H1 (cell line): ENCODE data around the gene RHBG. TPM values are rescaled to one million over a fixed set of nuclear protein-coding genes. Genes with fewer than 3 reads are reported as not detected.
A peak's percentile ranks its signal among the peaks of the same experiment; 100 is the strongest.

Experiments used
- CTCF ChIA-PET: fragments of 300-600 bp; sonication (Branson Sonifier 250); formaldehyde crosslinking; loops from one replicate; lab custom pipeline; 2021; ENCODE audit not compliant: partially characterized antibody; lab: Charles Lee
- POLR2A ChIA-PET: fragments of 300-600 bp; sonication (Branson Sonifier 250); formaldehyde crosslinking; loops from one replicate; lab custom pipeline; 2021; ENCODE audit warnings: inconsistent platforms; ENCODE audit not compliant: partially characterized antibody; lab: Charles Lee
- DNase-seq, 2 experiments: peaks; one replicate each; pipeline versions ENCODE4 v3.0.0 to v3.0.0-alpha.2; 2010 to 2022; ENCODE audit warnings: low spot score in 2 of 2, low read depth in 1 of 2, mixed read lengths in 1 of 2
- FAIRE-seq: peaks from 2 replicates; lab custom pipeline; 2011; peaks lifted over from hg19 to GRCh38; lab: Jason Lieb, UNC
- H2AFZ ChIP-seq: 2 replicates; pipeline ENCODE4 v1.8.1; 2012; ENCODE audit warnings: low read length, inconsistent platforms
- H2AK5ac ChIP-seq: 2 replicates; pipeline ENCODE4 v1.6.1; 2013; ENCODE audit warnings: low read depth, low read length
- H2BK120ac ChIP-seq: replicated peaks from 2 replicates; pipeline ENCODE3; 2013; ENCODE audit warnings: low read depth, low read length, inconsistent platforms
- H2BK12ac ChIP-seq: 2 replicates; pipeline ENCODE4 v1.6.1; 2013; ENCODE audit warnings: low read depth, low read length
- H2BK15ac ChIP-seq: 2 replicates; pipeline ENCODE4 v1.6.1; 2013; ENCODE audit warnings: low read length
- H2BK20ac ChIP-seq: 2 replicates; pipeline ENCODE4 v1.6.1; 2013; ENCODE audit warnings: low read length
- H2BK5ac ChIP-seq: 2 replicates; pipeline ENCODE4 v1.6.1; 2013; ENCODE audit warnings: low read depth, low read length
- H3K14ac ChIP-seq: 2 replicates; pipeline ENCODE4 v1.6.1; 2013; ENCODE audit warnings: inconsistent platforms; ENCODE audit not compliant: insufficient read length
- H3K18ac ChIP-seq: 2 replicates; pipeline ENCODE4 v1.6.1; 2013; ENCODE audit warnings: low read length; ENCODE audit errors: extremely low read depth
- H3K23ac ChIP-seq: 2 replicates; pipeline ENCODE4 v1.6.1; 2013; ENCODE audit warnings: inconsistent platforms; ENCODE audit not compliant: insufficient read length
- H3K23me2 ChIP-seq: 2 replicates; pipeline ENCODE4 v1.6.1; 2013; ENCODE audit warnings: low read depth, low read length
- H3K27ac ChIP-seq: 2 replicates; pipeline ENCODE4 v1.6.1; 2011; ENCODE audit warnings: low read depth, low read length, inconsistent platforms
- H3K27me3 ChIP-seq, 4 experiments: replicated peaks in 1 of 4; 1 replicate in 1 of 4; 2 replicates in 3 of 4; pipeline versions ENCODE4 v1.6.1 to v1.8.1; 2011 to 2013; ENCODE audit warnings: low read length in 3 of 4, mild to moderate bottlenecking in 3 of 4, inconsistent platforms in 2 of 4, mixed read lengths in 2 of 4, moderate library complexity in 1 of 4; ENCODE audit not compliant: control insufficient read depth in 3 of 4, insufficient read depth in 3 of 4; ENCODE audit errors: extremely low read depth in 1 of 4
- H3K36me3 ChIP-seq, 4 experiments: 2 replicates each; pipeline versions ENCODE4 v1.6.1 to v1.8.1; 2011 to 2013; ENCODE audit warnings: mild to moderate bottlenecking in 4 of 4, low read length in 3 of 4, moderate library complexity in 2 of 4, control low read depth in 1 of 4, inconsistent platforms in 1 of 4; ENCODE audit not compliant: insufficient read depth in 4 of 4, control insufficient read depth in 2 of 4
- H3K4ac ChIP-seq: replicated peaks from 2 replicates; pipeline ENCODE3; 2013; ENCODE audit warnings: low read length, low read depth, mixed read lengths, inconsistent platforms; ENCODE audit not compliant: insufficient read length
- H3K4me1 ChIP-seq, 4 experiments: replicated peaks in 1 of 4; 1 replicate in 1 of 4; 2 replicates in 3 of 4; pipeline versions ENCODE4 v1.6.1 to v1.8.1; 2011 to 2013; ENCODE audit warnings: low read length in 3 of 4, inconsistent platforms in 2 of 4, mixed read lengths in 1 of 4; ENCODE audit not compliant: insufficient read depth in 4 of 4, control insufficient read depth in 3 of 4
- H3K4me2 ChIP-seq, 2 experiments: 2 replicates each; pipeline versions ENCODE4 v1.6.1 to v1.8.1; 2011 to 2013; ENCODE audit warnings: low read depth in 2 of 2, low read length in 2 of 2, control low read depth in 1 of 2, inconsistent platforms in 1 of 2, mild to moderate bottlenecking in 1 of 2; ENCODE audit not compliant: insufficient read depth in 1 of 2
- H3K4me3 ChIP-seq, 4 experiments: fragments of 200-600, 300-600 bp in 1 of 4; sonication (generic), shearing (Covaris generic), sonication (Bioruptor Twin) in 1 of 4; 2 replicates each; pipeline versions ENCODE4 v1.5.1 to v1.8.1; 2011 to 2016; ENCODE audit warnings: low read length in 4 of 4, low read depth in 3 of 4, control low read depth in 2 of 4, inconsistent platforms in 2 of 4, mild to moderate bottlenecking in 2 of 4, mixed read lengths in 1 of 4, moderate library complexity in 1 of 4; ENCODE audit not compliant: insufficient read depth in 2 of 4; ENCODE audit errors: extremely low read depth in 1 of 4
- H3K56ac ChIP-seq: replicated peaks from 2 replicates; pipeline ENCODE3; 2013; ENCODE audit warnings: low read depth, mild to moderate bottlenecking, mixed read lengths, low read length, inconsistent platforms; ENCODE audit not compliant: insufficient read length
- H3K79me1 ChIP-seq: 2 replicates; pipeline ENCODE4 v1.6.1; 2013; ENCODE audit warnings: low read depth, low read length, control low read depth
- H3K79me2 ChIP-seq, 2 experiments: 2 replicates each; pipeline versions ENCODE4 v1.6.1 to v1.8.1; 2012 to 2013; ENCODE audit warnings: low read length in 2 of 2, mild to moderate bottlenecking in 2 of 2, inconsistent platforms in 1 of 2; ENCODE audit not compliant: insufficient read depth in 2 of 2, control insufficient read depth in 1 of 2
- H3K9ac ChIP-seq, 4 experiments: replicated peaks in 1 of 4; 1 replicate in 1 of 4; 2 replicates in 3 of 4; pipeline versions ENCODE4 v1.6.1 to v1.8.1; 2011 to 2013; ENCODE audit warnings: low read depth in 3 of 4, low read length in 3 of 4, control low read depth in 2 of 4, mild to moderate bottlenecking in 2 of 4, moderate library complexity in 2 of 4, inconsistent platforms in 1 of 4; ENCODE audit errors: extremely low read depth in 1 of 4
- H3K9me3 ChIP-seq, 2 experiments: 2 replicates each; pipeline versions ENCODE4 v1.6.1 to v1.8.1; 2012 to 2013; ENCODE audit warnings: mild to moderate bottlenecking in 2 of 2, moderate library complexity in 2 of 2, control low read depth in 1 of 2, inconsistent platforms in 1 of 2, low read depth in 1 of 2, low read length in 1 of 2, mixed read lengths in 1 of 2; ENCODE audit not compliant: insufficient read depth in 2 of 2
- H4K20me1 ChIP-seq, 2 experiments: replicated peaks in 1 of 2; 2 replicates each; pipeline versions ENCODE3 to v1.8.1; 2011 to 2013; ENCODE audit warnings: inconsistent platforms in 2 of 2, low read length in 2 of 2, mild to moderate bottlenecking in 1 of 2; ENCODE audit not compliant: insufficient read depth in 2 of 2, control insufficient read depth in 1 of 2
- H4K5ac ChIP-seq: 2 replicates; pipeline ENCODE4 v1.6.1; 2013; ENCODE audit warnings: low read length, low read depth, mixed read lengths, inconsistent platforms; ENCODE audit not compliant: insufficient read length
- H4K8ac ChIP-seq: 2 replicates; pipeline ENCODE4 v1.8.0; 2013; ENCODE audit warnings: mild to moderate bottlenecking, moderate library complexity, low read length, inconsistent platforms; ENCODE audit not compliant: insufficient read depth; ENCODE audit errors: extremely low read depth
- H4K91ac ChIP-seq: replicated peaks from 2 replicates; pipeline ENCODE3; 2013; ENCODE audit warnings: low read length, mixed read lengths, inconsistent platforms; ENCODE audit not compliant: insufficient read length
- ASH2L ChIP-seq: fragments of 200-600, 300-600 bp; sonication (generic); IDR thresholded peaks from one replicate; pipeline ENCODE4 v1.7.1; 2017; ENCODE audit warnings: low read length
- HDAC2 ChIP-seq, 2 experiments: fragments of 300-600 bp in 1 of 2; sonication (generic) in 1 of 2; IDR thresholded peaks; 2 replicates each; pipeline ENCODE4 v1.6.1; 2011 to 2012; ENCODE audit warnings: low read depth in 2 of 2, low read length in 2 of 2, mild to moderate bottlenecking in 2 of 2, moderate library complexity in 2 of 2, borderline replicate concordance in 1 of 2, inconsistent platforms in 1 of 2
- KDM4A ChIP-seq: IDR thresholded peaks from one replicate; pipeline ENCODE4 v1.7.1; 2012; ENCODE audit warnings: low read depth, mild to moderate bottlenecking, moderate library complexity, low read length, inconsistent platforms; ENCODE audit not compliant: severe bottlenecking
- RBBP5 ChIP-seq: IDR thresholded peaks from 2 replicates; pipeline ENCODE4 v1.7.1; 2012; ENCODE audit warnings: low read depth, mild to moderate bottlenecking, inconsistent platforms, low read length, moderate library complexity, borderline replicate concordance
- WGBS, 2 experiments: shearing (Covaris generic) in 1 of 2; methylation state at CpG; one replicate each; pipeline versions ENCODE4 v1.1.6 to v1.1.7; 2013 to 2015; ENCODE audit warnings: low lambda C conversion rate in 2 of 2, mixed read lengths in 2 of 2, inconsistent platforms in 1 of 2, low coverage in 1 of 2, missing lambda C conversion rate in 1 of 2; ENCODE audit not compliant: insufficient replicate concordance in 2 of 2, insufficient coverage in 1 of 2, insufficient read length in 1 of 2; ENCODE audit errors: extremely low coverage in 1 of 2, missing lambda C conversion rate in 1 of 2; 5-methylcytosine and 5-hydroxymethylcytosine counted together
- polyA plus RNA-seq, 7 experiments: library from polyadenylated mRNA; depleted of rRNA in 3 of 7; stranded (reverse) in 5 of 7; unstranded in 2 of 7; fragments of >200 nt in 5 of 7; fragments of 200-250 nt in 2 of 7; gene quantifications; 1 replicate in 5 of 7; 2 replicates in 1 of 7; 4 replicates in 1 of 7; pipeline versions ENCODE4 v1.2.1 to v1.2.3, GENCODE V29; 2011 to 2013; ENCODE audit warnings: missing spikeins in 2 of 7, mixed read lengths in 2 of 7
- total RNA-seq: library from RNA; stranded (reverse); fragmentation: NEBNext Ultra II Directional; extraction: Animal tissue kit (Norgen Biotek cat#: 25700); gene quantifications from 2 replicates; pipeline ENCODE4 v1.2.1, GENCODE V29; 2021

Gene RHBG
- total and polyA plus RNA-seq, 2 of the 8 experiments (the other 6 are each of a cell fraction or from before 2014, with no cell fraction given): 2.6 to 2.7 TPM

DNA sequence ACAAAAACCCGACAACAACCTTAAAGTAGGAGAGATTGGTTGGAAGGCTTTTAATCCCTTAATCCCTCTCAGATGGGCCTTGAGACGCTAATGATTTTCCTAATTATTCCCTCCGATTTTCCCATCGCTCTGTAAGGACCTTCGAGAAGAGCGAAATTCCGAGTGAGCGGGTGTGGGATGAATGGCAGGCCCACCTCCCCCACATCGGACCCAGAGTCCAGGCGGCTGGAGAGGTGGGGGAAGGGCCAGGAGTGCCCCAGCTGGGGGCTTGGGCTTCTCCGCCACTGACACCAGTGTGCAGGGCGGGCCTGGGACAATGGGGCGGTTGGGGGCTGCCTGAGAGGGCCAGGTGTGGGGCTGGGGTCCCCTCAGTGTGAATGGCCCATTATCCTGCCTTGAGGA is 23.4 kb downstream of the RHBG start:
- Histone ChIP-seq H4K8ac (no peak overlapping the region; the same call in 1 of the 2 replicates), H3K23me2 (peaks cover 4% of the 10 kb centered on the region; the same call in 1 of the 2 replicates), H2BK5ac (peak overlapping the region; percentile 45; the same call in 1 of the 2 replicates), H2AFZ (no peak overlapping the region), H2AK5ac (no peak overlapping the region), H3K4me3 (peak overlapping the region in 1 of 4 experiments; percentile 10; a peak in 1 of 8 replicates), H3K36me3 (no peaks in the 10 kb centered on the region), H3K18ac (peak overlapping the region; percentile 83; the same call in 1 of the 2 replicates), H4K5ac (no peak overlapping the region), H3K27ac (no peak overlapping the region), H3K79me1 (no peaks in the 10 kb centered on the region), H3K4me1 (peaks cover 10 to 46% (median 33%) of the 10 kb centered on the region in 4 experiments), H3K27me3 (peaks cover 8 to 46% (median 43%) of the 10 kb centered on the region in 4 experiments), H3K14ac (no peak overlapping the region), H2BK12ac (no peak overlapping the region), H4K20me1 (no peaks in the 10 kb centered on the region), H3K56ac (no peak overlapping the region), H2BK20ac (0 out of 2 replicates have a peak overlapping the region, but pooled peaks have one; percentile 61), H2BK15ac (no peak overlapping the region), H3K79me2 (no peaks in the 10 kb centered on the region), H4K91ac (peak overlapping the region; percentile 75), H3K4me2 (peak overlapping the region; percentile 22 to 32; a peak in 3 of 4 replicates), H3K9me3 (no peaks in the 10 kb centered on the region), H3K23ac (no peak overlapping the region), H2BK120ac (no peak overlapping the region), H3K4ac (peak overlapping the region; percentile 89), H3K9ac (no peak overlapping the region)
- FAIRE-seq (peak; percentile 75), DNase-seq (no peak)
- POLR2A ChIA-PET: interaction anchor here (0.7 to 1.8 kb wide), 5 partner anchors 10 to 45 kb away, joined by 3 to 5 read pairs (median 4); no protein-coding TSS in a partner anchor
- 62% methylated on average over 13 of the region's 13 CpGs; no CpG with 5 or more reads in 1 of the 2 experiments for WGBS, 2 experiments
- TF ChIP-seq HDAC2 (IDR thresholded peaks at IDR 0.05; ENCODE audit: borderline replicate concordance in 1 of 2, low read depth in 2 of 2, low read length in 2 of 2) (0 out of 4 replicates have a peak, but pooled peaks of 1 of the 2 experiments have one; percentile 23), RBBP5 (0 out of 2 replicates have a peak, but pooled peaks have one; percentile 50), KDM4A (no peak), ASH2L (peak; percentile 29)
- CTCF ChIA-PET: interaction anchor here (0.6 to 26.1 kb wide), 8 partner anchors 6 to 101 kb away, joined by 3 to 574 read pairs (median 164); partner anchors contain the start of gene RHBG
